Stimulated activated naive CD4-positive, alpha-beta T cell (primary cell): ENCODE measurements around the gene RIBC2.
"Not testable (repeated sequence)": the region's sequence is repeated elsewhere in the genome, so short reads cannot be mapped to it uniquely, and the experiment has no call there.

Experiments
- DNase-seq, 6 experiments: peaks; one replicate each; lab custom pipeline; 2025; lab: John Stamatoyannopoulos, UW

RIBC2 gene, protein sequence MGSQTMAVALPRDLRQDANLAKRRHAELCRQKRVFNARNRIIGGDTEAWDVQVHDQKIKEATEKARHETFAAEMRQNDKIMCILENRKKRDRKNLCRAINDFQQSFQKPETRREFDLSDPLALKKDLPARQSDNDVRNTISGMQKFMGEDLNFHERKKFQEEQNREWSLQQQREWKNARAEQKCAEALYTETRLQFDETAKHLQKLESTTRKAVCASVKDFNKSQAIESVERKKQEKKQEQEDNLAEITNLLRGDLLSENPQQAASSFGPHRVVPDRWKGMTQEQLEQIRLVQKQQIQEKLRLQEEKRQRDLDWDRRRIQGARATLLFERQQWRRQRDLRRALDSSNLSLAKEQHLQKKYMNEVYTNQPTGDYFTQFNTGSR

DNA sequence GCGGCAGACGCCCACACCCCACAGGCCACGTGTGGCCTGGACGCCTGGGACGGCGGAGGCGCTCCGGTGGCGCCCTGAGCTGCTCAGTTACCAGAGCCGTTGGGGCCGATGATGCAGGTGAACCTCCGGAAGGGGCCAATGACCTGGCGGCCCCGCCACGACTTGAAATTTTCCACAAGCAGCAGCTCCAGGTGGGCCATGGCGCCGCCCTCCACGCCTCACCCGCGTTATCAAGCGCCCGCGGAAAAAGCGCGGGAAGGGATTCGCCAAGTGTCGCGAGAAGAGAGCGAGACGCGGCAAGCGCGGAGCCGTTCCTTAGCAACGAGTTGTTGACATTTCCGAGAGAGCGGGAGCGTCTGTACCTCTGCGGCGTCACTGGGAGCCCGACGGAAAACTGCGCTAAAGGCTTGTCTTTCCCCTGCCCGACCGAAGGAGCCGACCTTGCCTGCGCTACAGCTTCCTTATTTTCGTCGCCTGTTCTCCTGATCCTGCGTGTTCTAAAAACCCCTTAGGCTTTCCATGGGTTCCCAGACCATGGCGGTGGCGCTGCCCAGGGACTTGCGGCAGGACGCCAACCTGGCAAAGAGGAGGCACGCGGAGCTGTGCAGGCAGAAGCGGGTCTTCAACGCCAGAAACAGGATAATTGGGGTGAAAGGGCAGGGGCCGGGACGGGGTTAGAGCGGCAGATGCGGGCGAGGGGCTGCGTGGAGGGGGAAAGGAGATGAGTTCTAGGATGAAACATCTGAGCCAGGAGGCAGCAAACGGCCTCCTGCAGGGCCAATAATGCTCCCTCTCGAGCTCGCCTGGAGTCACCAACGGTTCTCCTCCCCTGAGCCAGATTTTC is at the start of gene RIBC2, which contains the start of gene SMC1B:
TSS of gene RIBC2 (plus strand) at position 326 of the 844 bp plus-strand sequence. CDS start at position 520, 194 bp downstream.
TSS of gene SMC1B (minus strand) at position 232 of the 844 bp plus-strand sequence. CDS start at position 200, 32 bp downstream.
- DNase-seq = peak; percentile 73 to 85 (median 78)

DNA sequence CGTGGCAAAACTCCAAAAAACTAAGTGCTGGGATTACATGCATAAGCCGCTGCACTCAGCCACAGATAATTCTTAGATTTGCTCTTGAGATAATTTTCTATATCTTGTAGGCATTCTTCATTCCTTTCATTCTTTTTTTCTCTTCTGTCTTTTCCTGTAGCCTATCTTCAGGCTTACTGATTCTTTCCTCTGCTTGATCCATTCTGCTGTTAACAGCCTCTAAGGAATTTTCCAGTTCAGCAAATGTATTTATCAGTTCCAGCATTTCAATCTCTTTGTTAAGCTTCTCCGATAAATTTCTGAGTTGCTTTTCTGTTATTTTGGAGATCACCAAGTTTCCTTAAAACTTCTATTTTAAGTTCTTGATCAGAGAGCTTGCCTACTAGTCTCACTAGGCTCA is 46.8 kb upstream of the RIBC2 start:
- no peak for DNase-seq

DNA sequence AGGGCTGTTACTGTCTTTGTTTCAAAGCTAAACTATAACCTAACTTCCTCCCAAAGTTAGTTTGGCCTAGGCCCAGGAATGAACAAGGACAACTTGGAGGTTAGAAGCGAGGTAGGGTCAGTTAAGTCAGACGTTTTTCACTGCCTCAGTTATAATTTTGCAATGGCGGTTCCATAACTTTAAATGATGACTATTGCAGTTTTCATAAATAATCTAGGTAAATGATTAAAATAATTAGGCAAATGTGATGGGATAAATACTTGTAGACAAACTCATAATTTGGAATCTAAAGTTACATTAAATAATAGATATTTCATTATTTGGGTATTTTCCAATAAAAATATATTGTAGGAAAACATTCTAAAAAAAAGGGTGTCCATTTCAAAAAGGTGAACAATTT is 39.9 kb upstream of the RIBC2 start:
- DNase-seq = not testable (repeated sequence)

DNA sequence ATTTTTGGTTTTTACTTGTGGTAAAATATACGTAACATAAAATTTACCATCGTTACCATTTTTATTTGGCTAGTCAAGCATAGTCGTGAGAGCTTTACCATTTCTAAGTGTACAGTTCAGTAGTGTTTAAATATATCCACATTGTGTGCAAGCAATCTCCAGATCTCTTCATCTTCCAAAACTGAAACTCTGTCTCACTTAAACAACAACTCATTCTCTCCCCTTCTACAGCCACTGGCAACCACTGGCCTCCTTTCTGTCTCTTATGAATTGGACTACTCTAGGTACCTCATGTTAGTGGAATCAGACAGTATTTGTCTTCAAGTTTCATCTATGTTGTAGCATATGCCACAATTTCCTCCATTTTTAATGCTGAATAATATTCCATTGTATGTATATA is 37.5 kb upstream of the RIBC2 start:
- no peak for DNase-seq

DNA sequence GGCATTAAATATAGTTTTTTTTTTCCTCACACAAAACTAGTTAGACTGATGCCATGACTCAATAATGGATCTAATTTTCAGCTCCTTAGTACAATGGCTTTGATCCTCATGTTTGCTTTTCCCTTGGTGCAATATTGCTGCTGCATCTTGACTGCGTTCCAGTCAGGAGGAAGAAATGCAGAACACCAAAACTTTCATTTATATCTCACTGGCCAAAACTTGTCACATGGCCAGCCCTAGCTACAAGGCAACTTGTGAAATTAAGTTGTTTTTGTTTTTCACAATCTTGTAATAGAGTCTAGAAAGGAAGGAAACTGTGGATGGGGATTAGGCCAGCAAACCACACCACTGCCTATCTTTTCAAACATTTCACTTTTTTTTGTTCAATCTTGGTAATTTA is 36.8 kb upstream of the RIBC2 start:
- DNase-seq = no peak

DNA sequence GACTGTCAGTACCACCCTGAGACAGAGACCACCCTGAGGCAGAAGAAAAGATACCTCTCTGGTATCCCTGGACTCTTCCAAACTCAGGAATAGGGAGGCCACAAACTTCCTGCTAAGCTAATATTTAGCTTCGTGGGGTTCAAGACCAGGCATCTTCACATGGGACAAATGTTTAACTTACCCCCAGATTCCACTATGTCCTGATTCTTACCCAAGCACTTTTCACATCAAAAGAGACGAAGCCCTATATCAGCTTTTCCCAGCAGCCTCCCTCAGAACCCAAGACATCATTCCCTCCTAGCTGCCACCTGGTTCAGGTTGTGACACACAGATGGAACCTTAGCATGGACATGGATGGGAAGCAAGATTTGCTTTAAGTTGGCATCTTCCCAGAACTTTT is 32.1 kb upstream of the RIBC2 start:
- no peak for DNase-seq

DNA sequence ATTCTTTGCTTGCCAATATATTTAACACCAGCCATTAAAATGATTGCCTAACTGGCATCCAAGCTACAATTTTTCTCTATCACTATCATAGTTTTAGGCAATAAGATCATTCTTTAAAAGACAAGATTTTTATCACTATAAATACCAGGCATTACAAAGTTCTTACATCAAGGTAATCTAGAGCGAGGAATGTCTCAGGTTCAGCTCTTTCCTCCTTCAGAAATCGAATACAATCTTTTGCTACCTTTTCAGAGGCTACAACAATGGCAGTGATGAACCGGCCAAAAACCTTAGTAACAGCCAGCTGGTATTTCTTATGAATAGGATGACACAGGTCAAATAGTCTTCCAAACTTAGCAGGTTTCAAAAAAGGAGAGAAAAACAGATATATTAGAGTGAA is 23.9 kb upstream of the RIBC2 start:
- DNase-seq = no peak

DNA sequence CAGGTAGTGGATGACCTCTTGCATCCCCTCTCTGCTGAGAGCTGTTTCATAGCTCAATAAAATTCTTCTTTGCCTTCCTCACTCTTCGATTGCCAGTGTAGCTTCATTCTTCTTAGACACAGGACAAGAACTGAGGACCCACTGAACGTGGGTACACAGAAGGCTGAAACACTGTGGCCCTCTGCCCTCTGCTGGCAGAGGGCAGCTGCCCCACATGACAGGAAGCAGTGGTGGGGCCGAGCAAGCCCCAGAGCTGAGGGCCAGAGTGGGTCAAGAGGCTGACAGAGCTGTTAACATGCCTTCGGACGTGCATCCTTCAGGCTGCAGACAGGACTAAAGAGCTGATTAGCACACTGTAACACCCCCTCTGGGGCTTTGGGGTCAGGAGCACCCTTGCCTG is 15.7 kb upstream of the RIBC2 start:
- DNase-seq = no peak

DNA sequence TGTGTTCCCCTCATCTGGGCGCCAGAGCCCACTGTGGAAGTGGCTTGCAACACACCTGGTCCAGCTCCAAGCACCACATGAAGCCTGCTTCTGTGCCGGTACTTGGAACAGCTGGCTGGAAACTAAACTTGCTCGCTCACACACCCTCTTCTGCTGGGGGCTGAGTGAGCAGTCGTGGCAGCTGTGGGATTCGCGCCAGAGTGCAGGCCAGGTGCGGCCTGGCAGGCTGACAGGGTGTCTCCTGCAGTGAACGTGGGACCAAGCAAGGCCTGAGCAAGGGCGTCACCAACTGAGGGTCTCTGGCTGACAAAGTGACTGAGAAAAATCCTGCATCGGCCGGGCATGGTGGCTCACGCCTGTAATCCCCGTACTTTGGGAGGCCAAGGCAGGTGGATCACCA is 15.3 kb upstream of the RIBC2 start:
- DNase-seq = no peak

DNA sequence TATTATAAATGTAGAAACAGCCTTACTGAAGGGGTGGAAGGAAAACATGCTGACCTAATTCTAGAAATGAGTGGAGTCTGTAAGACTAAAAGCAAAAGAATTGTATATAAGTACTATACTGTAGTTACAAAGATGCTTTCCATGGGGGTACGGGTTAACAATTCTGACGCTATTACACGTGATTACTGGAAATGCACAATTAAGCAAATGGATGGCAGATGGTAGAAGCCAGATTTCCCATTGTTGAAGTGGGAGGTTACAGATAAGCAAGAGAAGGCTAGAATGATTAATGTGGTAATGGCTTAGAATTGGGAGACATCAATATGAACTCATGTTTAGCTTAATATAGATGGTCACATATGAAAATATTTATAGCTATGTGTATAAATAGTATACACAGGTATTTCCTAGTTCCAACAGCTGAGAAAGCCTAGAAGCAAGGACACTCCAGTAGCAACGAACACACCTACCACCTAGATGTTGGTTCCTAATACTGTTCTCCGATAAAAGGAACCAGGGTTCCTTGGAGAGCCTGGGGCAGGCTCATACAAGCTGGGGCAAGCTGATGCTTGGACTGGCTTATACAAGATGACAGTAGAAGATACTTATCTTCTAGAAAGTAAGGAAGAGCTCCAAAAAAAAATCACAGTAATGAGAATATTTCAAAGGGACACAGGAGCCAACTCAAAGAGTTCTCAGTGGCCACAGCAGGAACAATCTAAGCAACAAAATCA is 13.6 kb upstream of the RIBC2 start:
- DNase-seq = no peak

DNA sequence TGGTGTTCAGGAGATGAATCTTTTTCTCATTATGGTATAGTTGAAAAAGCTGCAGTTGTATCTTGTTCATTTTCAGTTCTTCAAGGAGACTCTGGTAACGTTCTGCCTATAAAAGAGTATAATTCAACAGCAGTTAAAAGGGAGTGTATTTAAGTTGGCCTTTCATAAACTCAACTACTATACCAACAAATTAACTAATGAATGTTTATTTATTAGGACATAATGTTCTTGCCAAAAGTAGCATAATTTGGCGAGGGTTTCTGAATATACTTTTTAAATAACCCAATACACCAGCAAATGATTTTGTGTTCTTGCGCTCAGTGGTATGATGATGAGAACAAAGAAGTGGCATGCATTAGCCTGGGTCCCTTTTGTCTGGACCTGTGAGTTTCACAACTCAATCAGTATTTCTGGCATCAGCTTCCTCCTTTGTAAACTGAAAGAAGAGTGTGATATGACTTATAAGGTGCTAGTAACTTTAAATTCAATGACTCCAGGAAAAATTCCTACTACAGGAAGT is 11.0 kb upstream of the RIBC2 start:
- no peak for DNase-seq

DNA sequence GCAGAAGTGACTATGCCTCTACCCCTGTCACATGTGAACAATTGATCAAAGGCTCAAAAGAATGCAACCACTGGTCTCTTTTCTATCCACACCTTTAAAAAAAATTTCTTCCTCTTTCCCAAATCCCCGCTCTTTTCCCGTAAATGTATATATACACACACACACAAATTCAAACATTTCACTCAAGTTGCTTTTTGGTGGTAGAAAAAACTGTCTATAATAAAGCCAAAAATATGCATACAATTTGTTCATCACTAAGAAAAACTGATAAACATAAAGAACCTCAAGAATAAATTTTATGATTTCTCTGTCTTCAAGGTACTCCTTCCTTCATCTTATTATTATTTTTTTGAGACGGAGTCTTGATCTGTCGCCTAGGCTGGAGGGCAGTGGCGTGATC is 5.7 kb upstream of the RIBC2 start:
- no peak for DNase-seq

DNA sequence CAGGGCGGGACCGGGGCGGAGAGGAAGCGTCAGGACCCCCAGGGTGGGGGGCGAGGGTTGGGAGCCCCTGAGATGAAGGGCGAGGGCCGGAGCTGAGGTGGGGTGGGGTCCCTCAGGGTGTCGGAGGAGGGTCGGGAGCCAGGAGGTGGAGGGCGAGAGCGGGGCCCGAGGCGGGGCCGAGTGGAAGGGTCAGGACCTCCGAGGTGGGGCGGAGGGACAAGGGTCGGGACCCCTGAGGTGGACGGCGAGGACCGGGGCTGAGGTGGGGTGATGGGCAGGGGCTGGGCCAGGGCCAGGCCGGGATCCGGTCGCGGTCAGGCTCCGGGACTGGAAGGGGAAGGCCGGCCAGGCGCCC is 503 bp upstream of the RIBC2 start:
- no peak for DNase-seq

DNA sequence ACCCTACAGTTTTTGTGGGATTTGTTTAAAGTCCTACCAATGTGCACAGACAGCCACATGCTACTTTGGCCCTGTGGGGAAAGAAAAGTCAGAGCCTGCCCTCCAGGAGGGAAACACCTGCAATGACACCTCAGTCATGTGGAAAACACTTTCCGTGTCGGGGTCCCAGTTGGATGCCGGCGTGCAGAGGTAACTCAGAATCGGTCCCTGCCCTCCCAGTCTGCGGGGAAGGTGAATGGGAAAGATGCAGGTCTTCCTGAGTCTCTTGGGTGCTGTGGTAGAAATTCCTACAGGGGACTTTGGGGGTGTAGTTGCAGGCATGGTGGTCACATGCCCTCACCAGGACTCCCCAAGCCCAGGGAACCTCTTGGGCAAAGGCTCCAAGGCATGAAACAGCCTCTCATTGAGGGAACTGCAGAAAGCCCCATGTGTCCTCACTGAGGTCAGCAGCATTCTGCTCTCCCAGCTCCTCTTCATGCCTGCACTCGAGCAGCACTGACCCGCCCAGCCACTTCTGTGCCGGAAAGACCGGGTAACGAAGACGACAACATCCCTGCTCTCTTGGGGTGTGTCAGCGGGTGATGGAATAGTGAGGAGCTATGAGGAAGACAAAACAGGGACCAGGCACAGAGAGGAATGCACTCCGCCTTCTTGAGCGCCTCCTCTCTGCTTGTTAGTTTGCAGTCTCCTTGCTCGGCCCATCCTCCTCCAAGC is 4.7 kb downstream of the RIBC2 start:
- DNase-seq = no peak

DNA sequence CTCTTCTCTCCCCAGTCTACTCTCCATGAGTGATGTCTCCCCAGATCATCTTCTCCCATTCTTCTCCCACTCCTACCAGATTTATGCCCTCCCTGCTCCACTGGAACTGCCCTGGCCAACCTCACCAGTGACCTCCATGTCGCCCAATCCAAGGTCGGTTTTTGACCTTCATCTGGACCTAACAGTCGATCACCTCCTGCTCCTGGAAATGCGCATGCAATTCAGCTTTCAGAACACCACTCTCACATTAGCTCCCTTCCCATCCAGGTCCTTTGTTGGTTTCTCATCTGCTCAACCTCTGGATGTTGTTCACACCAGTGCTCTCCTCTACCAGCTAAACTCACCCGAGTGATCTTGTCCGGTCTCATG is 5.3 kb downstream of the RIBC2 start:
- DNase-seq = no peak

DNA sequence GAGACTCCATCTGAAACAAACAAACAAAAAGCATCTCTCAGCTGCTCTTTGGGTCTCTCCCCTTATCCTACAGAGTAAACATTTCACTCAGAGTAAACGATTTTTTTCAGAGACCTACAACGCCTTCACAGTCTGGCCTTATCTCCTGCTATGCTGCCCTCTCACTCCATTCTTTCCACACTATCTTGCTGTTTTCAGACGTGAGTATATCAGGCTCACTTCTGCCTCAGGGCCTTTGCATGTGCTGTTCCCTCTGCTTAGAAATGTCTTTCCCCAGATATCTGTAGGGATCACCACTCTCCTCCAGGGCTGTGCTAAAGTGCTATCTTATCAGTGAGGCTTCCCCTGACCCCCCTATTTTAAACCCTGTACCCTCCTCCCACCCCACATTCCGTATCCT is 6.5 kb downstream of the RIBC2 start:
- no peak for DNase-seq

DNA sequence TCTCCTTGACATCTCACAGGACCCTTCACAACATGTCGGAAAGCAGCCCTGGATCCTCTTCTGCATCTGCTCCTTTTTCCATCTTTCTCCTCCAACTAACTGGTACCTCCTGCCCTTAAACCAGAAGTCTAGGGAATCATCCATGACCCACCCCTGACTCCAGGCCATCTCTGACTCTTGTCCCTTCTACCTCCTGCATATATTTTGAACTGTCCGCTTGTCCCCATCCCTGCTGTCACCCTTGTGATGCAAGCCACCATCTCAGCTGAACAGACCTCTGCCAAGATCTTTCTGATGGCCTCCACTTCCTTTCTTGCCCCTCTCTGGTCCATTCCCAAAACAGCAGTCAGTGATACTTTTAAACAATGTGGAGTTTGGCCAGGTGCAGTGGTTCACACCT is 7.0 kb downstream of the RIBC2 start:
- no peak for DNase-seq

DNA sequence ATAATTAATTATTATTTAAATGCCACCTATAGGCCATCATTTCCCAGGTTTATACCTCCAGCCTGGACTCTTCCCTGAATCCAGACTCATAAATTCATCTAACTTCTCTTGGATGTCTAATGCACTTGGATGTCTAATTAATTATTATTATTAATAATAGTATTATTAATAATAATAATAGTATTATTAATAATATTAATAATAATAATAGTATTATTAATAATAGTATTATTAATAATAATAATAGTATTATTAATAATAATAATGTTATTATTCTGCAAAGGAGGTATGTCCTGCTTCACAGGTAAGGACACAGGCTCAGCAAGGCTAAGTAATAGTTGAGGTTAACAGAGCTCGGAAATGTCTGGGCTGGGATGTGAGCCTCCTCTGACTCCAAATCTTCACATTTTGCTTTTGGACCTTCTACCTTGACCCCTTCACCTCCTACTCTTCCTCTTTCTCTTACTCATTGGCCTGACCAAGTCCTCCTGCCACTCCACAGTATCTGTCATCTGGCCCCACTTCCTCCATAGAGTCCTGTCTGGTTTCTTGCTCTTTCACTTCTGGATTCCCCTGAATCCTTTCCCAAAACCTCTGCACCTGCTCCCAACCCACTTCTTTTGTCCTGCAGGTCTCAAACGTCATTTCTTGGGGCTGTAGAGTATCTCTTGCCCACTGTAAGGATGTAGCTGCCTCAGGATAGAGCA is 8.0 kb downstream of the RIBC2 start:
- no peak for DNase-seq

DNA sequence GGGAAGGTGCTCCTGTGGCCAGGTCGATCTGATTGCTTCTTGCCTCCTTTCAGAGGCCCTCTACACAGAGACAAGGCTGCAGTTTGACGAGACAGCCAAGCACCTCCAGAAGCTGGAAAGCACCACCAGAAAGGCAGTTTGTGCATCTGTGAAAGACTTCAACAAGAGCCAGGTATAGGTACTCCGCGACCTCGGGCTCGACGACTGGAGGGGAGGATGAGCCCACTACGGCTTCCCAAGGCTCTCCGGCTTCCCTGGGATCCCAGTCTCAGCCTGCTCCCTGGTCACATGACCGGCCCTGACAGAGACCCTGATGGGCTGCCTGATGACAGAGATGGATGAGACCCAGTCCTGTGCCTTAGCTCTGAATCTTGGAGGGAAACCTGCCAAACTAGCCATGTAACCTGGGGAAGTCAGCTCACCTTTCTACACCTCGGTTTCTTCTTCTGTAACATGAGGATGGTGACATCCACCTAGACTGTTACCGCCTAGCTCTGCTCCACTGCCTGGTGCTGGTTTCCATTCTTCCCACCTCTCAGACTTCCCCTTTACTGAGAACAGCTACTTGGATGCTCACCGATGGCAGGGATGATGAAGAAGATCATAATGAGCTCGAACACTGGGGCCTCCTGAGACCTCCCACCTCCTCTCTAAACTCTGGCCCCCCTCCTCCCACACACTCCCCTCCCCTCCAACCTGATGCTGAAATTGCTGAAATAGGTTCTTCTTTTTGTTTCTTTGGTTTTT is 8.9 kb downstream of the RIBC2 start:
- no peak for DNase-seq

DNA sequence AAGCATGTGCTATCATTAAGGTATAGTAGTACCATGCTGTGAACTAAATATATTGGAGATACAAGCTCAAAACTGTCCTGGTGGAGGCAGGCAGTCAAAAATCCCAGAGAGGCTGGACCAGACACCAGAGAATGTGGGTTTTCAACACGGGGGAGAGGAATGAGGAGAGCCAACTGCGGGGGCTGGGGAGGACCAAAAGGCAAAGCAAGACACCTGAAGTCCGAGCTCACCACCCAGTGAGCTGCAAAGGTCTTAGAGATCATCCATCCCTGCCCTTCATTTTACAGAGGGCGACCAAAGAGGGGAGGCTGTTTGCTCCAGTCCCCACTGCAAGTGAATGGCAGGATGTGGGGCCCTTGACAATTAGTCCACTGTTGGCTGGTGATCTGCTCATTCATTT is 10.0 kb downstream of the RIBC2 start:
- DNase-seq = no peak
